SK-N-MC (cell line): ENCODE measurements around the gene VWA7.

Experiments used
- EZH2 ChIP-seq: fragments of 200-600 bp; sonication (generic); IDR thresholded peaks from one replicate; pipeline ENCODE4 v1.6.1; 2017; ENCODE audit warnings: antibody characterized with exemption
- POLR2AphosphoS5 ChIP-seq: IDR thresholded peaks from 2 replicates; pipeline ENCODE4 v1.6.1; 2012; ENCODE audit warnings: mild to moderate bottlenecking, low read depth, low read length, borderline replicate concordance

GRCh38 chr6:31742894-31743293 lies 34.2 kb downstream of the VWA7 start:
- TF ChIP-seq POLR2AphosphoS5 (no peak), EZH2 (no peak)
